HL-60 (cell line): Measurements from ENCODE around the gene BLMH.

Experiments used
- GABPA ChIP-seq: IDR thresholded peaks from 2 replicates; pipeline ENCODE4 v1.6.1; 2012; ENCODE audit warnings: low read depth
- POLR2AphosphoS5 ChIP-seq: IDR thresholded peaks from 2 replicates; pipeline ENCODE4 v1.6.1; 2012; ENCODE audit warnings: low read depth
- SPI1 ChIP-seq: IDR thresholded peaks from 2 replicates; pipeline ENCODE4 v1.6.1; 2012; ENCODE audit warnings: low read depth, mild to moderate bottlenecking, borderline replicate concordance
- TF ChIP-seq, protein P1 (sequence below): IDR thresholded peaks from one replicate; pipeline ENCODE4 v1.5.1; 2011; ENCODE audit warnings: low read length, control low read depth, inconsistent platforms; ENCODE audit not compliant: insufficient read depth
- TF ChIP-seq, protein P2 (sequence below): IDR thresholded peaks from 2 replicates; pipeline ENCODE4 v1.6.1; 2012; ENCODE audit warnings: low read depth; ENCODE audit not compliant: insufficient replicate concordance

DNA sequence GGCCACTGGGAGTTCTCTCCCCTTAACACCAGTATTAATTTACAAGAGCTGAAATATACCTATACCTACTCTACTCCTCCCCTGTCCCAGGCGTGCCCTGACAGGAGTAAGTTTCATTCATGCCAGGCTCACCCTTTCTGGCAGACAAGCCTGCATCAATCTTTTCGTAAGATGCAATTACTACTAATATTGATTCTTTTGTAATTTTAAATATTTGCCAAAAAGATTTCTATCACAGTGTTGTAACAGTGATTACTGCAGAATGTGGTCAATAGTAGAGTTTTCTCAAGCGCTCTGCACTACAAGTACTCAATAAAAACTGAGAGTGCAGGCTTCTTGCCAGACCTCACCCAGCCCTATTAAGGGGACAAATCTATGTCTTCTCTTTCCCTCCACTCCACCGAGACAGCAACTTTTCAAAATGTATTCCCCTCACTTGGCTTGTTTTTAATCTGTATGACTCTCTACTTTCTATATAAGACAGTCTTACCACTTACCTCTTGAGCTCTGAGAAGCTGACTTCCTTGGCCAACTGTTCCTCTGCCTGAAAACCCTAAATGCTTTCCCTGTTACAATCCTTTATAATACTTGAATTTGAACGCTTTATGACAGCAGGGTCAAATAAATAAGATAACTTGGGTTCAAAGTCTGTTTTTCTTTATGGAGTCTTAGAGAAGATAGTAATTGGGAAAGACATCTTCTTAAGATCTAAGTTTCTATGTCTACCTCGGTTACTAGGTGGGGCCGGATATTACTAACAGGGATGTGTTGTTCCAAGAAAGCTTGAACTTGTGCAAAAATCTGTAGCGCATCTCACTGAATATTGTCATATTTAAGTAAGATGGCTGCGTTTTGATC, 42.0 kb upstream of the BLMH start, which contains the start of gene TMIGD1:
- TF ChIP-seq, protein P1, sequence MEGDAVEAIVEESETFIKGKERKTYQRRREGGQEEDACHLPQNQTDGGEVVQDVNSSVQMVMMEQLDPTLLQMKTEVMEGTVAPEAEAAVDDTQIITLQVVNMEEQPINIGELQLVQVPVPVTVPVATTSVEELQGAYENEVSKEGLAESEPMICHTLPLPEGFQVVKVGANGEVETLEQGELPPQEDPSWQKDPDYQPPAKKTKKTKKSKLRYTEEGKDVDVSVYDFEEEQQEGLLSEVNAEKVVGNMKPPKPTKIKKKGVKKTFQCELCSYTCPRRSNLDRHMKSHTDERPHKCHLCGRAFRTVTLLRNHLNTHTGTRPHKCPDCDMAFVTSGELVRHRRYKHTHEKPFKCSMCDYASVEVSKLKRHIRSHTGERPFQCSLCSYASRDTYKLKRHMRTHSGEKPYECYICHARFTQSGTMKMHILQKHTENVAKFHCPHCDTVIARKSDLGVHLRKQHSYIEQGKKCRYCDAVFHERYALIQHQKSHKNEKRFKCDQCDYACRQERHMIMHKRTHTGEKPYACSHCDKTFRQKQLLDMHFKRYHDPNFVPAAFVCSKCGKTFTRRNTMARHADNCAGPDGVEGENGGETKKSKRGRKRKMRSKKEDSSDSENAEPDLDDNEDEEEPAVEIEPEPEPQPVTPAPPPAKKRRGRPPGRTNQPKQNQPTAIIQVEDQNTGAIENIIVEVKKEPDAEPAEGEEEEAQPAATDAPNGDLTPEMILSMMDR: no peak
- no peak for TF ChIP-seq POLR2AphosphoS5
- TF ChIP-seq, protein P2, sequence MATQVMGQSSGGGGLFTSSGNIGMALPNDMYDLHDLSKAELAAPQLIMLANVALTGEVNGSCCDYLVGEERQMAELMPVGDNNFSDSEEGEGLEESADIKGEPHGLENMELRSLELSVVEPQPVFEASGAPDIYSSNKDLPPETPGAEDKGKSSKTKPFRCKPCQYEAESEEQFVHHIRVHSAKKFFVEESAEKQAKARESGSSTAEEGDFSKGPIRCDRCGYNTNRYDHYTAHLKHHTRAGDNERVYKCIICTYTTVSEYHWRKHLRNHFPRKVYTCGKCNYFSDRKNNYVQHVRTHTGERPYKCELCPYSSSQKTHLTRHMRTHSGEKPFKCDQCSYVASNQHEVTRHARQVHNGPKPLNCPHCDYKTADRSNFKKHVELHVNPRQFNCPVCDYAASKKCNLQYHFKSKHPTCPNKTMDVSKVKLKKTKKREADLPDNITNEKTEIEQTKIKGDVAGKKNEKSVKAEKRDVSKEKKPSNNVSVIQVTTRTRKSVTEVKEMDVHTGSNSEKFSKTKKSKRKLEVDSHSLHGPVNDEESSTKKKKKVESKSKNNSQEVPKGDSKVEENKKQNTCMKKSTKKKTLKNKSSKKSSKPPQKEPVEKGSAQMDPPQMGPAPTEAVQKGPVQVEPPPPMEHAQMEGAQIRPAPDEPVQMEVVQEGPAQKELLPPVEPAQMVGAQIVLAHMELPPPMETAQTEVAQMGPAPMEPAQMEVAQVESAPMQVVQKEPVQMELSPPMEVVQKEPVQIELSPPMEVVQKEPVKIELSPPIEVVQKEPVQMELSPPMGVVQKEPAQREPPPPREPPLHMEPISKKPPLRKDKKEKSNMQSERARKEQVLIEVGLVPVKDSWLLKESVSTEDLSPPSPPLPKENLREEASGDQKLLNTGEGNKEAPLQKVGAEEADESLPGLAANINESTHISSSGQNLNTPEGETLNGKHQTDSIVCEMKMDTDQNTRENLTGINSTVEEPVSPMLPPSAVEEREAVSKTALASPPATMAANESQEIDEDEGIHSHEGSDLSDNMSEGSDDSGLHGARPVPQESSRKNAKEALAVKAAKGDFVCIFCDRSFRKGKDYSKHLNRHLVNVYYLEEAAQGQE: no peak
- TF ChIP-seq SPI1: no peak
- TF ChIP-seq GABPA: no peak
